Stimulated activated CD8-positive, alpha-beta memory T cell treated with anti-CD3 and anti-CD28 coated beads, Interleukin-2, amount 100 ng/mL, for 1 hour (primary cell): ENCODE data around the gene LMF2.
A peak's percentile ranks its signal among the peaks of the same experiment; 100 is the strongest.

Experiments used
- DNase-seq, 2 donors: peaks; one replicate each; pipeline ENCODE4 v3.0.0-alpha.2; 2020; ENCODE audit warnings: low read depth in 2 of 2

The LMF2 gene

DNA sequence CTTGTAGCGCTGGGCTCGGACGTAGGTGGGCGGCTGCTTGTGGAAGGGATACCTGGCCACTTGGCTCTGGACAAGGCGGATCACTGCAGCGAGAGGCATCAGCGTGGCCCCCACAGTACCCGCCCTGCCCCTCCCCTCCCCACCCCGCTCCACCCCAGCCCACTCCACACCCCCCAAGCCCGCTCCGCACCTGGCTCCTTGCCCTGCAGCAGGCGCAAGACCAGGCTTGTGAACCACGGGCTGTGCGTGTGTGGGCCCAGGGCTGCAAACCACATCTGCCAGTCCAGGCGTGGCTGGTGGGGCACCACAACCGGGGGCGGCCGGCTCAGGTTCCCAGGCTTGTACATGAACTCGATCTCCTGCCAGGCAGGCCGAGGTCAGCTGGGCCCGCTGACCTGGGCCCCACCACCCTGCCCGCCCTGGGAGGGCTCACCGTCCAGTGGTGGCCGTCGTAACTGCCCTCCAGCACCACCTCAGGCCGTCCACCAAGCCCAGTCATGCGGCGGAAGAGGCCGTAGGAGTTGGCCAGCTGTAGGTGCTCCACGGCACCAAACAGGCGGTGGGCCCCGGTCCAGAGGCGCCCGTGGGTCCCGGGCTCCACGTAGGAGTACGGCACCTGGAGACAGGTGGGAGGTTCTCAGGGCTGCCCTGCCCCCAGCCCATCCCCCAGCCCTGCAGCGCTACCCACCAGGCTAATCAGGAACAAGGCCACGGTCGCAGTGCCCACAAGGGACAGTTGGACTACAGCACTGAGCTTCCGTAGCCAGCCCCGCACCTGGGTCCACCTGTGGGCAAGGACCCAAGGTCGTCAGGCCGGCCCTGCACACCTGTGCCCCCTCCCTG lies 2.9 kb downstream of the LMF2 start:
- DNase-seq: no peak

- no peak for DNase-seq
These were observed 3.9 kb downstream of the LMF2 start for GRCh38 chr22:50503475-50504145.

DNA sequence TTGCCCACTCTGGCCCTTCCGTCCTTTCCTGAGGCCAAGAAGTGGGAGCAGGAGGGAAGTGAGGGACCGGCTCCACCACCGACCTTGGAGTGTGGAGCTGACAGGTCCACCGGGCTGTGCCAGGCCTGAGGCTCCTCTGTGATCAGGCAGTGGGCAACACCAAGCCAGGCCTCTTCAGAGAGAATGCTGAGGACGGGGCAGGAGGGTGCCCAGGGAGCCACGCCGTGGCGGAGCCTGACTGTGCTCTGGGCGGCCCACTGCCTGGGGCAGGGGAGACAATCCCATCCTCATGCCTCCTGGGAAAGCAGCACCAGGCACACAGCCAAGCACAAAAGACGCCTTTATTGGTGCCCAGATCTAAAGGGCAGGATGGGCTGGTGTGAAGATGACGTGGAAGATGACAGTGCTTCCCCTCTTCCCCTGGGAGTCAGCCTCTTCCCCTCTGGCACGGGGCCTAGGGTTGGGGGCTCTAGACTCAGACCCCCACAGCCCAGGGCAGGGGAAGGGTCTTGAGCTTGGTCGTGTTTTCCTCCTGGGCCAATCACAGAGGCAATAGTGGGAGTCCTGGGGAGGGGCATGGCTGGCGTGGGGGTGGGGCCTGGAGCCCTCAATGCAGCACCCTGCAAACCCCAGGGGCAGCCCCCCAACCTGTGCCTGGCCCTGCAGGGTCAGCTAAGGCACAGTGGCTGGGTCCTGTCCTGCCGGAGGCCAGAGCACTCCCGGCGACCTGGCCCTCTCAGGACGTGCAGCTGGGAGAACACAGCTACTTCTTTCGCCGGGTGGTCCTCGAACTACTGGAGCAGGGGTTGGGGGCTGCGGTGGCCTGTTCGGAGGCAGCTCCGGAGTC lies 4.7 kb downstream of the LMF2 start:
- DNase-seq: no peak

GRCh38 chr22:50502096-50502495 lies 5.4 kb downstream of the LMF2 start:
- no peak for DNase-seq

DNA sequence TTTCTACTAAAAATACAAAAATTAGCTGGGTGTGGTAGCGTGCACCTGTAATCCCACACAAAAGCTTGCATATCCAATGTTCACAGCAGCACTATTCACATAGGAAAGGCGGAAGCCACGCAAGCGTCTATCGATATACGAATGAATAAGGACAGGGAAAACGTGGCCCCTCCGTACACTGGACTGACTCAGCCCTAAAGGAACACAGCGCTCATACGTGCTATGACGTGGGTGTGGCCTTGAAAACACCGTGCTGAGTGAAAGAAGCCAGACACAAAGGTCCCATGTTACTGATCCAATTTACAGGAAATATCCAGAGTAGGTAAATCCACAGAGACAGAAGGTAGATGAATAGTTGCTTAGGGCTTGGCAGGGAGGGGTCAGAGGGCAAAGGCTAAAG lies 7.0 kb downstream of the LMF2 start:
- no peak for DNase-seq

GRCh38 chr22:50498322-50498890 lies 9.1 kb downstream of the LMF2 start:
- peak; percentile 37 to 54 for DNase-seq

GRCh38 chr22:50497093-50497492 lies 10.4 kb downstream of the LMF2 start:
- DNase-seq: no peak

DNA sequence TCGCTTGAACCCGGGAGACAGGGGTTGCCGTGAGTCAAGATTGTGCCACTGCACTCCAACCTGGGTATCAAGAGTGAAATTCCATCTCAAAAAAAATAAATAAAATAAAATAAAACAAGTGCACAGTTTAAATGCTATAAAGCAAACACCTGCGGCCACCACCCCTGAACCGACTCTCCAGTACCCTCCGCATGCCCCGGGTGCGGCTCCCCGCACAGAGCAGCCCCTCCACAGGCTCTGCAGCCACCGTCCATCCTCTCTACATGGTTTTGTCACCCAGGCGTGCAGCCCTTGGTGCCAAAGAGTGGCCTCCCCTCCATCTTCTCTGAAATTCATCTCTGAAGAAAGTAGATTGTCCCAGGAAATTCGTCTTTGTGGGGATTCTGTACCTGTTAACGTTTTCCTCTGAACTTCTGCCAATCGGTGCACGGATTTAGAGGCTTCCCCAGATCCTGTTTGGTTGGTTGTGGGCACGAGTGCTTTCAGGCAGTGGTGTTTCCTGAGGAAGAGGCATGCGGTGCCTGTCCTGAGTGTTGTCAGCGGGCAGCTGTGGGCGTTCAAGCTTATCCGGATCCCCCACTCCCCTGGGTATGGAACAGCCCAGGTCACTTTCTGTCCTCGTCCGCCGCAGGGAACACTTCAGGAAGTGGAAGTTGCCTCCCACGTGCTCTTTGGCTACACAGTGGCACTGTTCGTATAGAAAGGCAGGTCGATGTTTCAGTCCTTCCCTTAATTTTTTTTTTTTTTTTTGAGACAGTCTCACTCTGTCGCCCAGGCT lies 16.8 kb downstream of the LMF2 start:
- DNase-seq: no peak

DNA sequence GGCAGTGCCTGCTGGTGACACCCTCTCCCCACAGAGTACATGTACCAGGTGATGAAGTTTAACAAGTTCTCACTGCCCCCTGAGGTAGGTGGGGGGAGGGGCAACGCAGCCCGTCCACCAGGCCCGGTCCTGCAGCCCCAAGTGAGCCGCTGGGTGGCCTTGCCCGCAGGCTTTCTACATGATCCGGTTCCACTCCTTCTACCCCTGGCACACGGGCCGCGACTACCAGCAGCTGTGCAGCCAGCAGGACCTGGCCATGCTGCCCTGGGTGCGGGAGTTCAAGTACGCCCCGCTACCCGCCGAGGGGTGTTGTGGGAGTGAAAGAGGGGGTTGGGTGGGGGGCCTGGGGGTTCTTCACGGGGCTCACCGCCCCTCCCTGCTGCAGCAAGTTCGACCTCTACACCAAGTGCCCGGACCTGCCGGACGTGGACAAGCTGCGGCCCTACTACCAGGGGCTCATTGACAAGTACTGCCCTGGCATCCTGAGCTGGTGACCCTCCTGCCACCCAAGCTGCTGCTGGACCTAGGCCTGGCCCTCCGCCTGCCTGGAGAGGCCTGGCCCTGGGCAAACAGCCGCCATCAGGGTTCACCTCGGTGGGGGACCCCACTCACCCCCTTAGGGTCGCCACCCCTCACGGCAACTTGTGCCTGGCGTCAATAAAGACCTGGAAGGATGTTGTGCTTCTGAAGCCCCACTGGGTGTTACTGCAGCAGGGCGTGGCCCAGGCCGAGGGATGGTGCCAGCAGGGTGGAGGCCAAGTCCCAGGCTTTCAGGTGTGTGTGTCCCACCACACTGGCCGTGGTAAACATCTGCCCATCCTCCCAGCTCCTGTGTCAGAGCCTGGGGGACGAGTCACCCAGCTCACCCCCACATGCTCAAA lies 17.9 kb downstream of the LMF2 start:
- no peak for DNase-seq

DNA sequence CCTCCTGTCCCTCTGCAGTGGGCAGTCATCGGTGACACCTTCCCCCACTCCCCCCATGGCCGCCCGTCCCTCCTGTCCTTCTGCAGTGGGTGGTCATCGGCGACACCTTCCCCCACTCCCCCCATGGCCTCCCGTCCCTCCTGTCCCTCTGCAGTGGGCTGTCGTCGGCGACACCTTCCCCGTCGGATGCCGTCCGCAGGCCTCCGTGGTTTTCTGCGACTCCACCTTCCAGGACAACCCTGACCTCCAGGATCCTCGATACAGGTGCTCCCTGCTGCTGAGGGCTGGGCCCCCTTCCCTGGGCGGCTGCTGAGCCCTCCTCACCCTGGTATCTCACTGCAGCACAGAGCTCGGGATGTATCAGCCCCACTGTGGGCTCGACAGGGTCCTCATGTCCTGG lies 18.6 kb downstream of the LMF2 start:
- DNase-seq: no peak

DNA sequence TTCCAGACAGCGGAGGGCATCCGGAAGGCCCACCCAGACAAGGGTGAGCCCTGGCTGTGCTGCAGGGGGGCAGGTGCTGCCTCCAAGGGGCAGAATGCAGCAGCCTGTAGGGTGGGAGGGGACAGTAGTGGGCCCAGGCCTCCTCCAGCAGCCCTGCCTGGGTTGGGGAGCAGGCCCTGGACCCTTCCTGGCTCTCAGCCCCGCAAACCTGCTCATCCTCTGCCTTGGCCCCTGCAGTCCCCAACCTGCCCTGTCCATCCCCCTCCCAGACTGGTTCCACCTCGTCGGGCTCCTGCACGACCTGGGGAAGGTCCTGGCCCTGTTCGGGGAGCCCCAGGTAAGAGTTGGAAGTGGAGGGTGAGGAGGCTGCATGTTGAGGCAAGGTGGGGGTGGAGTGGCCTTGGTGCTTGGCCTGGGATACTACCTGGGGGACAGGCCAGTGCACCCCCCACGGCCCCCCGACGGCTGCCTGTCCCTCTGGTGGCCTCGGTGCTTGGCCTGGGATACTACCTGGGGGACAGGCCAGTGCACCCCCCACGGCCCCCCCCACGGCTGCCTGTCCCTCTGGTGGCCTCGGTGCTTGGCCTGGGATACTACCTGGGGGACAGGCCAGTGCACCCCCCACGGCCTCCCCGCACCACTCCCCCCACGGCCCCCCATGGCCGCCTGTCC lies 19.4 kb downstream of the LMF2 start:
- no peak for DNase-seq

GRCh38 chr22:50487290-50488005 lies 20.1 kb downstream of the LMF2 start:
- DNase-seq: no peak

- DNase-seq: no peak
These were observed 20.8 kb downstream of the LMF2 start, which contains the start of gene MIOX for GRCh38 chr22:50486561-50487289. MIOX (plus strand) TSS chr22:50486859; CDS start chr22:50486898, 39 bp downstream.

DNA sequence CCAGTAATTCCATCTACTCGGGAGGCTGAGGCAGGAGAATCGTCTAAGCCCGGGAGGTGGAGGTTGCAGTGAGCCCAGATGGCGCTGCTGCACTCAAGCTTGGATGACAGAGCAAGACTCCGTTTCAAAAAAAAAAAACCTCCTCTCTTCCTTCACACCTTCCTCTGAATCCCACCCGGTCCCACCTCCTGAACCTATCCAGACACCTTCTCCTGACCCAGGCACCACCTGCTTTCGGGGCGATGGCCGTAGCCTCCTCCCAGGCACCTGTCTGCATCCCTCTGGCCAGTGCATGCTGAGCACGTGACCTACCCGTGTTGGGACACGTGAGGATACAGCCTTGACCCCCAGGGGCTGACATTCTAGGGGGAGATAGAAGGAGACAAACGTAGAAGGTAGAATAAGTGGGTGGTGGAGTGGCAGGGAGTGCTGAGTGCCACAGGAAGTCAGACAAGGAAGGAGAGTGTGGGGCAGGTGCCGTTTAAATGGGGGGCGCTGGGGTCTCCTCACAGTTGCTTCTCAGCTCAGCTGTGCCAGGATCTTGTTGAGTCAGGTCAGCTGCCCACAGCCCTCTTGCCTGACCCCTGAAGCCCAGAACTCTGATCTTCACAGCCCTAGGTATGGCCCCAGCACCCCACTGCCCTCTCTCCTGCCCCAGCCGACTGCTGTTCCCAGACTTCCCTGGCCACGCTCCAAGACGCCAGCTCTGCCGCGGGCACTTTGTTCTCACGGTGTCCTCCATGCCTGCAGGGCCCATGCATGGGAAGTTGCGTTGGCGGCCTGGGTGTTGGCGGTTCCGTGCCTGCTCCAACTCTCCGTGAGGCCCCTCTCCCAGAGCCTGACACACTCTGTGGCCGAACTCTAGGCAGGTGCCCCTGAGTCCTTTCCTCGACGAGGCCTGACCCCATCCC lies 22.0 kb downstream of the LMF2 start:
- no peak for DNase-seq

DNA sequence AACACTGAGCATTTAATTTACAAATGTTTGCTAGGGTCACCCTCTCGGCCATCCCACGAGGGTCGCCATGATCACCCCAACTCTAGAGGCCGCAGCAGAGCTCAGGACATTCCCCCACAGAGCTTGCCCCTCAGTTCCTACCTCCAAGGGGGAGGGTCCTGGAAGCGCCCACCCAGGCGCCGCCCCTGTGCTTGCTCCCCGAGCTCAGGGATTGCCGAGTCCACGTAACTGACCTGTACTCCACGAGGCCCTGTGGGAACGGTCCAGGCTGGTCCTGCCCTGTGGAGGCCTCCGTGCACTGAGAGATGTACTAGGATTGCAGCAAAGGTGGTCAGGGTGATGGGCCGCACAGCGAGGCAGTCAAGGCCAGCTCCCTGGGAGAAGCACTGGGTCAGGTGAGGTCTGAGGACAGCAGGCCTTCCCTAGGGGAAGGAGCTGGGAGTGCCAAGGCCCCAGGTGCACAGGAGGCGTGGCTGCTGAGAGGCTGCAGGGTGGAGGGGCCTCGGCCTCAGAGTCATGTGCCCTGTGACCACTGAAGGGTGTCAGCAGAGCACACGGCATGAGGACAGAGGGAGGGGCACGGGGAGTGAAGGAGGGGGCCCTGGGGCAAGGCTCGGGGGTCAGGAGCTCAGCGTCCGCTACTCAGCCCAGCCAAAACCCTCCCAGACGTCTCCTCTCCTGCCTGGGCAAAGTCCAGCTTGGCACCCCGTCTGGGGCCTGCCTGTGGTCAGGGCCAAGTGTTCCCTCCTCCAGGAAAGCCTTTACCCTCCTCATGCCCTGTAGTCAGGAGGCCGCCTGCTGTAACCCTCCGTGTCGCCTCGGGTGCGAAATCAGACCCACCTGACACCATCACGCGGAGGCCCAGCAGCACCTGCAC lies 23.3 kb downstream of the LMF2 start:
- DNase-seq: no peak

DNA sequence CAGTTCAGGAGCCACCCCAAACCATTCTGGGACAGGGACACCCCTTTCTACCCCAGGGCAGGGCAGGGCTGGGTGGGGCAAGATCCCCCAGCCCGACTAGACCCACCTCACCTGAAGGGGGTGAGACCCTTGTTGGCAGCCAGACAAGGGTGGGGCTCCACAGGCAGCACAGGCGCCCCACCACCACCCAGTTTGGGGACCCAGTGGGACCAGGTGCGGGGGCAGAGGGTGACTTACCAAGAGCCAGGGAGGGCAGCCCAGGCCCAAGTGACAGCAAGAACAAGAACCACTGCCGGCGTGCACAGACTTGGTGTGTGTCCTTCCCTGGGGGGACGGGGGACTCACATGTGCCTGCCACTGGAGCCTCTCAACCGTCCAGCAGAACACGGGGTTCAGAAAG lies 23.9 kb downstream of the LMF2 start:
- DNase-seq: no peak
